IPS-18a (cell line): ENCODE measurements around the gene LSM14B.

ENCODE experiments used
- H3K27ac ChIP-seq: one replicate; pipeline ENCODE4 v1.5.1; 2013; ENCODE audit warnings: low read length
- H3K27me3 ChIP-seq: one replicate; pipeline ENCODE4 v1.6.1; 2013; ENCODE audit warnings: mild to moderate bottlenecking, low read length; ENCODE audit not compliant: control insufficient read depth, insufficient read depth
- H3K36me3 ChIP-seq: one replicate; pipeline ENCODE4 v1.6.1; 2013; ENCODE audit warnings: low read depth, low read length; ENCODE audit not compliant: control insufficient read depth
- H3K4me1 ChIP-seq: one replicate; pipeline ENCODE4 v1.6.1; 2013; ENCODE audit warnings: low read depth, low read length; ENCODE audit not compliant: control insufficient read depth
- H3K4me3 ChIP-seq: one replicate; pipeline ENCODE4 v1.5.1; 2013; ENCODE audit warnings: low read length
- H3K9ac ChIP-seq: one replicate; pipeline ENCODE4 v1.6.1; 2013; ENCODE audit warnings: mild to moderate bottlenecking, low read length, moderate library complexity
- H3K9me3 ChIP-seq: one replicate; pipeline ENCODE4 v1.6.1; 2013; ENCODE audit warnings: low read depth, low read length; ENCODE audit not compliant: control insufficient read depth

The LSM14B gene

DNA sequence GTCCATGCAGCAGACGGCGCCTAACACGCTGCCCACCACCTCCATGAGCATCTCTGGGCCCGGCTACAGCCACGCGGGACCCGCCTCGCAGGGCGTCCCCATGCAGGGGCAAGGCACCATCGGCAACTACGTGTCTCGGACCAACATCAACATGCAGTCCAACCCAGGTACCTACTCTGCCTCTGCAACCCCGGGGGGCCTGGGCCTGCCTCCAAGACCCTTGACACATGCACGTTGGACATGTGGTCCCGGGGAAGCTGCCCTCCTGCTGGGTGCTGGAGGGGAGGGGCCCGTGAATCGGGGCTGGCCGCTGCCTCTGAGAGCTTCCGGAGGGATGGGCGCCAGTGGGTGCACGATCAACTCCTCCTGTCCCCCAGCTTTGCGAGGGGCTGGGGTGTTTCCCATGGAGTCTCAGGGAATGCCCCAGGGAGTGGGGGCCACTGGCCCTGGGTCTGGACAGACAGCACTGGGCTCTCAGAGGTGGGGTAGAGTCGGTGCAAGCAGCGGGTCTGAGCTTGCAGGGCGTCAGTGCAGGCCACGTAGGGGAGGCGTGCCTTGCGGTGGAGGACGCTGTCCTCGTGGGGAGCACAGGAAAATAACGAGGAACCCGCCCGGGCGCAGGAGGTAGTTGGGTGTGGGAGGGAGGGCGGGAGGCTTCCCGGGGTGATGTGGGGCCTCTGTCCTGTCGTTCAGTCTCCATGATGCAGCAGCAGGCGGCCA, 40.6 kb downstream of the LSM14B start:
- Histone ChIP-seq H3K9me3 (no peaks in the 10 kb centered on the region), H3K4me1 (no peaks in the 10 kb centered on the region), H3K27me3 (no peaks in the 10 kb centered on the region), H3K9ac (no peak overlapping the region), H3K27ac (no peak overlapping the region), H3K4me3 (no peak overlapping the region), H3K36me3 (peaks cover 46% of the 10 kb centered on the region)

DNA sequence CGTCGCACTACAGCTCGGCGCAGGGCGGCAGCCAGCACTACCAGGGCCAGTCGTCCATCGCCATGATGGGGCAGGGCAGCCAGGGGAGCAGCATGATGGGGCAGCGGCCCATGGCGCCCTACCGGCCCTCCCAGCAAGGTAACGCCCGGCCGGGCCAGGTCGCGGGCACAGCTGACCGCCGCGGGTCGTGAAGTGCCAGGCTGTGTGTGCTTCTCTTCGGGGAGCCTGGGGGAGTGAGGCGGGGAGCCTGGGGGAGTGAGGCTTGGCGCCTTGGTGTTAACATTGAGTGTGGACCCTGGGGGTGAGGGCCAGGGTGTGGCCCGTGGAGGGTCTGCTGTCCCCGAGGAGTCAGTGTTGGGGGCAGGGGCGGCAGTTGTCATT, 41.2 kb downstream of the LSM14B start:
- Histone ChIP-seq H3K9ac (no peak overlapping the region), H3K4me3 (no peak overlapping the region), H3K4me1 (no peaks in the 10 kb centered on the region), H3K27me3 (no peaks in the 10 kb centered on the region), H3K36me3 (peaks cover 46% of the 10 kb centered on the region), H3K9me3 (no peaks in the 10 kb centered on the region), H3K27ac (no peak overlapping the region)

DNA sequence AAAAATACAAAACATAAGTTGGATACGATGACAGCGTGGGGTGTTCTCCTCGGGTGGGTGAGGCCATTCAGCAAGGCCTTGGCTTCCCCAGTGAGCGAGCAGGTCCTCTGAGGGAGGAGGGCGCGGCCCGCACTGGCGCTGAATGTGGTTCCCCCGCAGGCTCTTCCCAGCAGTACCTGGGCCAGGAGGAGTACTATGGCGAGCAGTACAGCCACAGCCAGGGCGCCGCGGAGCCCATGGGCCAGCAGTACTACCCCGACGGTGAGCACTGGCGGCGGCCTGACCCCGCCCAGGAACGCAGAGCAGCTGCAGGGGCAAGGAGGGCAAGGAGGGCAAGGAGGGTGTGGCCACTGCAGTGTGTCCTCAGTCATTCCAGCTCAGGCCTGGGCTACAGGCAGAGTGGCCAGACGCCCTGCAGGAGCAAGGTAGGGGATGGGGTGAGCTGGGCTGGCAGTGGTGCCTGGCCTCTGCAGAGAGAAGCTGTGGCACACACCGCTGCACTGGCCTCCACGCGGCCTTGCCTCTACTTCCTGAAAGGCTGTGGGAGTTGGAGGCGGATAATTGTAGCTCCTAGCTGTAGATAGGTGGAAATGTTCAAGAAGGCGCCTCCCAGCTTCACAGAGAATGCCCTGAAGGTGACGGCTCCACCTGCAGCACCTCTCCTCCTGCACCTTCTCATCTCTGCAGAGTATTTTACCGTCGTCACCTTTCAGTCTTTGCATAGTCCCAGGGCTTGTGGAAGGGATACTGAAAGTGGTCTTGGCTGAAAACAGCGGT, 41.9 kb downstream of the LSM14B start:
- Histone ChIP-seq H3K27ac (no peak overlapping the region), H3K36me3 (peaks cover 48% of the 10 kb centered on the region), H3K9me3 (no peaks in the 10 kb centered on the region), H3K4me1 (no peaks in the 10 kb centered on the region), H3K4me3 (no peak overlapping the region), H3K27me3 (no peaks in the 10 kb centered on the region), H3K9ac (no peak overlapping the region)

DNA sequence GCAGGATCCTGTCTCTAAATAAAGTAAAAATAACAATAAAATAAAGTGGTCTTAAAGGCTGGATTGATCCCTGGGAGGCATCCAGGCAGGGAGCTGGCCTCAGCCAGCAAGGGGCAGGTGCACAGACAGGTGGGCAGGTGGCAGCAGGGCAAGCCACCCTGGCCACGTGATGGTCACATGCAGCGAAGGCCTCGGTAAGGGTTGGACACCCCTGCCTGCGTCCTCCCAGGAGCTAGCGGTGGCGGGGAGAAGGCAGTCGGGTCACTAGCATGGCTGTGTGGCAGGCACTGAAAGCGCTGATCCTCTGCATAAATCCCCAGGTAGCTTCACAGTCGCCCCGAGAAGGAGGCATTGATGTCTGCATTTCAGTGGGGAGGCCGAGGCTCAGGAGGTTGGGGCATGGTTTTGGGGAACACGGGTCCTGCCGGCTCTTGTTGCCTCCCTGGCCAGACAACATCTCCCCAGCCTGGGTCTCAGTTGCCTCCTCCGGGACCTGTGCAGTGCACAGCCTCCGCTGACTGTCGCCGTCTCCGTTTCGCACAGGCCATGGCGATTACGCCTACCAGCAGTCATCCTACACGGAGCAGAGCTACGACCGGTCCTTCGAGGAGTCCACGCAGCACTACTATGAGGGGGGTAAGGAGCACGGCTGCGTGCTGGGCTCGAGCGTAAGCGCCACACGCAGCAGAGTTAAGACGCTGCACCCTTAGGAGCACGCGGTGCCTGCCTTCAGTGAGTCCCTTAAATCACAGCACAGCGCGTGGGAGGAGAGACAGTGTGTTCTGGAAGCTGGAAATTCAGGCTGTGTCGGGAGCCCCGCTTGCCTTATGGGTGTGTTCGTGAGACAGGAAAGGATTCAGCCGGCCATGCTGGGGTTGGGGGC, 42.8 kb downstream of the LSM14B start:
- Histone ChIP-seq H3K36me3 (peaks cover 50% of the 10 kb centered on the region), H3K4me1 (no peaks in the 10 kb centered on the region), H3K27ac (no peak overlapping the region), H3K27me3 (no peaks in the 10 kb centered on the region), H3K4me3 (no peak overlapping the region), H3K9ac (no peak overlapping the region), H3K9me3 (no peaks in the 10 kb centered on the region)

DNA sequence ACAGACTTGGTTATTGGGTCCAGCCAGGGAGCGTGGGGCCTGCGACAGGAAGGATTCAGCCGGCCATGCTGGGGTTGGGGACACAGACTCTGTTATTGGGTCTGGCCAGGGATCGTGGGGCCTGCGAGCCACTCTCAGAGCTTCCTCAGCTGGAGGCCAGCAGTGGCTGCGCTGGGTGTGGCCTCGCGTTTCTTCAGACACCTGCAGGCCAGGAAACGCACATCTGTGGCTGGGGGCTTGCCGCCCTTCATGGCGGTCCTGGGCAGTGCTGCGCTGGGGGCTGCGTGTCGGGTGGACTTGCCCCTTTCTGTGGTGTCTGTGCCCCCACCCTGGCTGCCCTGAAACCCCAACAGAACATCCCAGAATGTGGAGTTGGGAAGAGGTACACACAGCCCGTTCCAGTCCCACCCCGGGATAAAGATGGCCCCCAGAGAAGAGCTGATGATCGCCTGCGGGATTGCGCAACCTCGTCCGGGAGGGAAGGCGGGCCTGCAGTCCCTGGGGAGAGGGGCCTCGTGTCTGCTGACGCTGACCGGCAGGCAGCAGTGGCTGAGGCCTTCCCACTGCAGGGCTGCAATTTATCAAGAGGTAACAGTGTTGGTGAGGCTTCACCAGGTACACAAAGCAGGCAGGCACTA, 43.6 kb downstream of the LSM14B start:
- no peaks in the 10 kb centered on the region for H3K9me3 ChIP-seq
- no peaks in the 10 kb centered on the region for H3K27me3 ChIP-seq
- no peak overlapping the region for H3K9ac ChIP-seq
- H3K36me3 ChIP-seq, result peaks cover 46% of the 10 kb centered on the region
- H3K27ac ChIP-seq, result no peak overlapping the region
- H3K4me1 ChIP-seq, result no peaks in the 10 kb centered on the region
- no peak overlapping the region for H3K4me3 ChIP-seq

DNA sequence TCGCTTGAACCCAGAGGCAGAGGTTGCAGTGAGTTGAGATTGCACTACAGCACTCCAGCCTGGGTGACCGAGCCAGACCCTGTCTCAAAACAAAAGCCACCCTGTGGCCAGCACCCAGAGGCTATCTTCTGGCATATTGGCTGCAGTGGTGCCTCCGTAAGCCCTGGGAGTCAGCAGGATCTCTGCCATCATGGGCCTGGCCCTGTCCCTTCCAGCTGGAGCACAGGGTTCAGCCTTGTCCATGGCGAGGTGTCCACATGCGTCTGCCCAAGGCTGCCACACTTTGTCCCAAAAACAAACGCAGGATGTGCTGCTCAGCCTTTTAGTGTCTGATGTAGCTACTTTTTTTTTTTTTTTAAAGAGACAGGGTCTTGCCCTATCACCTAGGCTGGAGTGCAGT, 45.2 kb downstream of the LSM14B start:
- Histone ChIP-seq H3K27me3 (no peaks in the 10 kb centered on the region), H3K4me3 (no peak overlapping the region), H3K4me1 (no peaks in the 10 kb centered on the region), H3K27ac (no peak overlapping the region), H3K9me3 (no peaks in the 10 kb centered on the region), H3K36me3 (peaks cover 36% of the 10 kb centered on the region), H3K9ac (no peak overlapping the region)

DNA sequence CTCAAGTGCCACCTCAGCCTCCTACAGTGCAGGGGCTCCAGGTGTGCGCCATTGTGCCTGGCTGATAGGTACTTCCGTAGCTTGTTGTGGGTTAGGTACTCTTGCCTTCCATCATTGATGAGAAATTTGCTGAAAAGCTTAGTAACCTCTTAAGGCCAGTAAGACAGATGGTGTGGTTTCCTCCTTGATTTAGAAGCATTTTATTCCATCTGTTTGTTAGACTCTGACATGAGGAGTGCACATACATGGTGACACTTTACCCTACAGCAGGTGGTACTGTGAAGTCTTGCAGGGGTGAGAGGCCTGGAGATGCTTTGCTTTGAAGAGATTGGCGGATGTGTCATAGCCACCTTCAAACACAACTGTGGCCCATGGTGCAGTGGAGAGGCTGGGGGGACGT, 45.8 kb downstream of the LSM14B start:
- Histone ChIP-seq H3K9me3 (no peaks in the 10 kb centered on the region), H3K9ac (no peak overlapping the region), H3K27me3 (no peaks in the 10 kb centered on the region), H3K4me1 (no peaks in the 10 kb centered on the region), H3K27ac (no peak overlapping the region), H3K4me3 (no peak overlapping the region), H3K36me3 (peaks cover 36% of the 10 kb centered on the region)

DNA sequence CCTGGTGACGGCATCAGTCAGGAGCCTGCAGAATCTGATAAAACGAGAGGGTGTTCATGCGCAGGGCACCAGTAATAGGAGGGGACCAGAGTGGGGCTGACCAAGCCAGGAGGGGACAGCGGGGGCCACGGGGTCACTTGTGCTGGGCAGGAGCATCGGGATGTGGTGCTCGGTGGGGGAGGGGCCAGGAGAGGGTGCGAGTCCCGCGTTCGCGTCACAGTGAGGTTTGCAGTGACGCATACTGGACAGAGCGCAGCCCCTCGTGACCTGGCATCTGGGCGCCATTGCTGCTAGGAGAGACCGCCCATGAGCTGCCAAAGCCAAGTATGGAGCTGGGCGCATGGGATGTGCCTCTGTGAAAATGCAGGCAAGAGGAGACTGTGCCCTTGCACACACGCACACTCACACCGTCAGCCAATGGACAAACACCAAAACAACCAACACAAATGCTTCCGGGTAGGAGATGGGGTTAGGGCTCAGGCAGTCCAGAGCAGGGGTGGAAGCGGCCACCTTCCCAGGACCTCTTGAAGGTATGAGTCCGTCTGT, 46.7 kb downstream of the LSM14B start:
- H3K27ac ChIP-seq, result no peak overlapping the region
- H3K27me3 ChIP-seq, result no peaks in the 10 kb centered on the region
- no peak overlapping the region for H3K9ac ChIP-seq
- peaks cover 36% of the 10 kb centered on the region for H3K36me3 ChIP-seq
- H3K4me3 ChIP-seq, result no peak overlapping the region
- H3K4me1 ChIP-seq, result no peaks in the 10 kb centered on the region
- H3K9me3 ChIP-seq, result no peaks in the 10 kb centered on the region

DNA sequence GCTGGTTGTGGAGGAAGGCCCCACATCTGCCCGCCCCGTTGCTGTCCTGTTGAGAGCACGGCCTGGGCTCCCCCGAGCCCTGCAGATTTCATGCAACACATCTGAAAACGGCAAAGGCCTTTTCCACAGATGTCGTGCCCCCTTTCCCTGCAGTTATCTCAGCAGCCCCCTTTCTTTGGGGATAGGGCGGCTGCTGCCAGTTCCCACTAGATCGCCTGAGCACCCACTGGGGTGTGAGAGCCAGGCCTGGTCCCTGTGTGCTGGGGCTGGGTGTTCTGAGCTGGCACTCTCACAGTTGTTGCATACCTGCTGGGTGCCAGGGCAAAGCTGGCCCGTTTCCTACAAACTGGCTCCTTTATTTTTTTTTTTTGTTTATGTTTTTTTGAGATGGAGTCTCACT, 48.3 kb downstream of the LSM14B start:
- Histone ChIP-seq H3K9ac (no peak overlapping the region), H3K27me3 (no peaks in the 10 kb centered on the region), H3K36me3 (peaks cover 25% of the 10 kb centered on the region), H3K27ac (no peak overlapping the region), H3K4me1 (no peaks in the 10 kb centered on the region), H3K4me3 (no peak overlapping the region), H3K9me3 (no peaks in the 10 kb centered on the region)

DNA sequence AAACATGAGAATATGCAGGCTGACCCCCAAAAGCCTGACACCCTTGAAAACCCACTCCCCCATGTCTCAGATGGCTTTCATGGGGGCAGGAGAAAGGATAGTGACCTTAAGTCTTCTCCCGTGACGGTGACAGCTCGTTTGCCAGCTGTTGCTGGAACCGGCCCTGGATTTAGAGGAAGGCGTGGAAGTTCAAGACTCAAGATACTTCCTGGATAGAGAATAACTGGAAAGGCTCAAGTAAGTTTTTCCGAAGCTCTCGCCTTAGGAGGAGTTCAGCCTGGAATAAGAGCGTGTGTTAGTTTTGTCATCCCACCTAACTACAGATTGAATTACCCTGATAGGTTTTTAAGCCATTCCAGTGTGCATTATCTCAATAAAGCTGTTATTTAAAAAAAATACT, 49.0 kb downstream of the LSM14B start:
- Histone ChIP-seq H3K4me1 (no peaks in the 10 kb centered on the region), H3K4me3 (no peak overlapping the region), H3K27me3 (no peaks in the 10 kb centered on the region), H3K9ac (no peak overlapping the region), H3K36me3 (peaks cover 23% of the 10 kb centered on the region), H3K27ac (no peak overlapping the region), H3K9me3 (no peaks in the 10 kb centered on the region)

DNA sequence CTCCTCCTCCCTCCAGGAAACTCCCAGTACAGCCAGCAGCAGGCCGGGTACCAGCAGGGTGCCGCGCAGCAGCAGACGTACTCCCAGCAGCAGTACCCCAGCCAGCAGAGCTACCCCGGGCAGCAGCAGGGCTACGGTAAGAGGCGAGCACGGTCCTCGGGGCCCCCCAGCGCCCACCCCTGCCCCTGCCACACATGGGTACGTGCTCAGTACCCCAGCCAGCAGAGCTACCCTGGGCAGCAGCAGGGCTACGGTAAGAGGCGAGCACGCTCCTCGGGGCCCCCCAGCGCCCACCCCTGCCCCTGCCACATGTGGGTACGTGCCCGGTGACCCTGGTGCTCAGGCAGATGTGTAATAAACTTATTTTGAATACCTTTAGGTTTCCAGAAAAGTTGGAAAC, 50.4 kb downstream of the LSM14B start:
- Histone ChIP-seq H3K4me1 (no peaks in the 10 kb centered on the region), H3K9ac (no peak overlapping the region), H3K27ac (no peak overlapping the region), H3K27me3 (no peaks in the 10 kb centered on the region), H3K9me3 (no peaks in the 10 kb centered on the region), H3K36me3 (peaks cover 19% of the 10 kb centered on the region), H3K4me3 (no peak overlapping the region)
